SH-SY5Y (cell line): ENCODE data around the gene DENND5B.

Experiments
- GATA2 ChIP-seq: IDR thresholded peaks from 2 replicates; pipeline ENCODE4 v1.6.1; 2011; ENCODE audit warnings: mild to moderate bottlenecking, low read depth, low read length
- GATA3 ChIP-seq: IDR thresholded peaks from 2 replicates; pipeline ENCODE4 v1.6.1; 2011; ENCODE audit warnings: low read depth, mild to moderate bottlenecking, low read length, moderate library complexity

The DENND5B gene

DNA sequence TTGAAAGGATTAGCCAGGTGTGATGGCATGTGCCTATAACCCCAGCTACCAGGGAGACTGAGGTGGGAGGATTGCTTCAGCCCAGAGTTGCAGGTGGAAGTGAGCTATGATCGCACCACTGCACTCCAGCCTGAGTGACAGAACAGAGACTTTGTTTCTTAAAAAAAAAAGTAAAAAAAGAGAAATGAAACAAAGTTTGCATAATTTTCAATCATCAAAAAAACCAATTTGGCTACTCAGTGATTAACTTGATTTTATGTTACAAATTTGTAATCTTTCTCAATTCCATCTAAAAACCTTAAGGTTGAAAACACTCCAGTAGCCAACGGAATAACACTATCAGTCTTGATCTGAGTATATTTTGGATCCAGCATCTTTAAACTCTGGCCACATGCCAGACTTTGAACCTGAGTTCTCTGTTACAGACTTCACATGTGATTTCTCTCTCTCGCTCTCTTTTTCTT is 12.6 kb upstream of the DENND5B start:
- TF ChIP-seq GATA2 = no peak
- TF ChIP-seq GATA3 = no peak

DNA sequence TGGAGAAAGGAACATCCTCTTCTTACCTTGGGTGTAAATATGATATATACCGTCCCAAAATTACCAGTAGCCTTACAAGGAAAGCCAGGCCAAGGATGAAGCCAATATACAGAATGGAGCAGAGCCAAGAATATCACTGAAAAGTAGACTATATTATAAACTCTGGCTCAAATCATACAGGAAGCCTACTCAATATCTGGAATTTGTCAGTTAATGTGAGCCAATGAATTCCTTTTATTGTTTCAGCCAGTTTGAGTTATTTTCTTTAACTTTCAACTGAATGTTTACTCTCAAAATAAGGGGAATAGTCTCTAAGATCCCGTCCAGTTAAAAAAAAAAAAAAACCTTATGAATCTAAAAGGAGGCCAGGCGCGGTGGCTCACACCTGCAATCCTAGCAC is 9.8 kb upstream of the DENND5B start:
- TF ChIP-seq GATA3 = no peak
- no peak for TF ChIP-seq GATA2

DNA sequence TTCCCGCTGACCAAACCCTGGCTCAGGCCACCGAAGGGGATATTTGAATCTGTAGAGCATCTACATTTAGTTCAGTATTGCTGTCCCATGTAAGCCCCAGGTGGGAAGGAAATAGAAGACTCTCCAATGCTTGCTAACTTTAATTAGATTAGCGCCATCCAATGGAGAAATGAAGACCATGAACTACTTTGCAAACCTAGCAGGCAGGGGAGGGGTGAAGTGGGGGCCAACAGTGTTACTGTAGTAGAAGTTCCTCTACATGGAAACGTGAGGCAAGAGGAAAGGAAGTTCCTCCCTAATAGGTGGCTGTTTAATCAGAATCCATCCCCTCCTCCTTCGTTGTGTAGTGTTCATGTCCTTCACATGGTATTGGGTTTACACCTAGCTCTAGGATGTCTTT is 9.3 kb upstream of the DENND5B start:
- no peak for TF ChIP-seq GATA3
- TF ChIP-seq GATA2 = no peak

DNA sequence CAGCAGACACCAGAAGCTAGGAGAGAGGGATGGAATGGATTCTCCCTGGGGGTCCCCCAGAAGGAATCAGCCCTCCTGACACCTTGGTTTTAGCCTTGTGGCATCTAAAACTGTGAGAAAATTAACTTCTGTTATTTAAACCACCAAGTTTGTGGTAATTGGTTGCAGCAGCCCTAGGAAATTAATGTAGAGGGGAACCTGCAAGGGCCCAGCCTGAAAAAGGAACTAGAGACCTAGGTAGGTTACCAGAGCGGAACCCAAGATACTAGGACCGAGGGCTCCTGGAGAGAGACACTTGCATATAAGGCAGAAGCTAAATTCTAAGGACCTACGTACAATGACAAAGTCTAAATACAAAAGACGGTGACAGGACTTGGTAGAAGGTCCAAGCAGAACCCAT is 8.1 kb upstream of the DENND5B start:
- no peak for TF ChIP-seq GATA3
- TF ChIP-seq GATA2 = no peak

DNA sequence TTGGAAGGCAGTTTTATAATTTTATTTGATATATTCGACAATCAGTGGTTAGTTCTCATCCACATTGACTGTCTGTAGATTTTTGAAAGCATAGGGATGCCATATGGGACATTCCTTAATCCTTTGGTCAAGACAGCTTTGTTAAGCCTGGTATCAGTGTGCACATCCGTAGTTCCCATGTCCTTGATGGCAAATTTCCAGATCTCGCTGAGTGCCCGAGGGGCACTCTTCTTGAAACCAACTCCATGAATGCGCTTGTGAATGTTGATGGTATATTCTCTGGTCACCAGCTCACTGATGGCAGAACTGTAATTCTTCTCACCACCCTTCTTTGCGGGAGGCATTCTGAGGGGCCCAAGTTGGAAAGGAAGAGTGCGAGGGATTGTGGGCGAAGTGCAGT is 6.1 kb upstream of the DENND5B start:
- TF ChIP-seq GATA3 = no peak
- TF ChIP-seq GATA2 = no peak

DNA sequence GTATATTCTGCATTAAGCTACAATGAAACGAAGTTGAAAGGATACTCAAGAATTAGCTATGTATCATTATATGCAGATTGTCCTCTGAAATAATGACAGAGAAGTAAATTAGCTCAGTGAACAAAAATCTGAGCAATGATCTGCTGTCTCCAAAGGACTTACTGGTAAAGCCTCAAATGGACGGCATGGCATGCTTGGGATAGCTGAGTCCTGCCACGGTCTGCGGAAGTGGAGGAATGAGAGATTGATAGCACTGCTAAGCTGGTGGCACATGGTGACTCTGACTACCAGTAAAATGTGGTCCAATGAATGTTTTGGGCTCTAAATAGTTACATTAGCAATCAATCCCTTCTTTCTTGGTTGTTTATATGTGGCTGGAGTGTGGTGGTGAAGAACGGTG is 3.7 kb upstream of the DENND5B start:
- TF ChIP-seq GATA3 (no peak), GATA2 (no peak)

DNA sequence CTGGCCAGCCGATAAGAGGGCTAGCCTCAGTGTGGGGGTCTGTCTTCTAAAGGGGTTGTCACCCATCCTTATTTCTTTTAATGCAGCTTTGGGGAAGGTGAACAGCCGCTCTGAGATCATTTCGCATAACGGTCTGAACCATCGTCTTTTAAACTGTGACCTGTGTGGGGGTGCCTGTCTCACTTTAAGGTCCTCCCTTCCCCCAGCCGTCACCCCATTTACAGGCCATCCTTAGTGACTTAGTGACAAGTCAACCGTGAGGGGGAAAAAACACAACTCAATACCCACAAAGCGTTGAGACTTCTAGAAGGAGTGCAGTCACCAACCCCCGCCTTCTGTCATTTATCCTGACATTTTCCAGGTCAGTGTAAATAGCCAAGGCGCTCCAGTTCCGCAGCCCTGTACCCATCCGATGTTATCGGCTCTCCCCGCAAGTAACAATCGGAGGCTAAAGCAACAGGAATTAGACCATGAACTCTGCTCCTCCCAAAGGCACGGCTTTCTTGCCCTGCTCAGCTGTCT is 505 bp upstream of the DENND5B start:
- TF ChIP-seq GATA2 = peak; percentile 91
- TF ChIP-seq GATA3 = peak; percentile 65

DNA sequence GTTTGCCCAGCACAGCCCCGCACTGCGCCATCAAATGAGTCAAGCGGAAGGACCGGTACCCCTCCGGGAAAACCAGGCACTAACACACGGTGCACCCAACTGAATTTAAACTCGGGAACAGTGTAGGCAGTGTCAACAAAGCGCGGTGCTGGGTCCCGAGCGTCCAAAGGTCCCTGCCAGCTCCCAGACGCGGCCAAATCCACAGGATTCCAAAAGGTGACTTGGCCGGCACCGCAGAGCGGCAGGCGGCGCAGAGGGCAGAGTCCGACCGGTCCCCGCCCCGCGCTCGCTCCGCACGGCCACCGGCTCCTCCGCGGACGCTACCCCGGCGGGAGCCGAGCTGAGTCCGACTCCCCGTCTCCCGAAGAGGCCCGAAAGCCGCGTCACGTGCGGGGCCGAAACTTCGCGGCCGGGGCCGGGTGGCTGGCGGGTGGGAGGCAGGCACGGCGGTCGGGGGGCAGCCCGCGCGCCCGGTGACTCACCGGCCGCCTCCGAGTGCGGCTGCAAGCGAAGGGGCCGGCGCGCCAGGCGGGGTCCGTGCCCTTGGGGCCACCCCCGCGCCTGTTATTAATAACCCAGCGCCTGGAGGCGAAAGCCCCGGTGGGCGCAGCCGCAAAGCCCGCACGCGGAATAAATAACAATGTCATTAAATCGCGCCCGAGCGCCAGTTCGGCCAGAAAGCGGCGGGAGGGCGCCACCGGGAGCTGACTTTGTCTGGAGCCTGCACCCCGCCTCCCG is 863 bp downstream of the DENND5B start:
- no peak for TF ChIP-seq GATA3
- TF ChIP-seq GATA2 = no peak

DNA sequence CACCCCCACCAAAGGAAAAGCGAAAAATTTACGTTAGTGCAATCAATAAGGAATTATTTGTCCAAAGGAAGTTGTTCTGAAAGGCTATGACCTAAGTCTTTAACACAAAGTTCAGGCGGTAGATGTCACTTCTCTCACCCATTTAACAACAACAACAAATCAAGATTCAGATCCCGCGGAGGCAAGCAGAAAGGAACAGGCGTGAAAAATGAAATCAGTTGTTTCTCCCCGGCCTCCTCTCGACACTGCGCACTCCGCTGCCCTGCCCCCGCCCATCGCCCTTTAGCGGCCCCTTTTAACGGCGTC is 1.4 kb downstream of the DENND5B start:
- TF ChIP-seq GATA2 (no peak), GATA3 (no peak)

DNA sequence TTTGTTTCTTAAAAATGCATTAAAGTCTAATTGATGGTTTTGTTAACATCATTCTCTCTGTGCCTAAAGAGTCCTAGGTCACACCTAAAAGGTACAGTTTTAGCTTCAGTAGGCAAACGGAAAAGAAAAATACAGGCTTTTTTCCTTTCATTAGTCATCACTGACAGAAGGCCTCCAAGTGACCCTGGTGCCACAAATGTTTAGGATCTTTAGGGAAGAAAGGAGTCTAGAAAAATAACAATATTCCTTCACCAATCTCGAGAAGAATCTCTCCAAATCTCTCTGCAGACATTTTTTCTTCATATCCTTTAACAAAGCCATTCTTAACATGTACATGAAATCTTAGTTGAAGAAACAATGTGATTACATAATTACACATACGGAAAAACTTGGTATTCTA is 2.0 kb downstream of the DENND5B start:
- no peak for TF ChIP-seq GATA2
- no peak for TF ChIP-seq GATA3

DNA sequence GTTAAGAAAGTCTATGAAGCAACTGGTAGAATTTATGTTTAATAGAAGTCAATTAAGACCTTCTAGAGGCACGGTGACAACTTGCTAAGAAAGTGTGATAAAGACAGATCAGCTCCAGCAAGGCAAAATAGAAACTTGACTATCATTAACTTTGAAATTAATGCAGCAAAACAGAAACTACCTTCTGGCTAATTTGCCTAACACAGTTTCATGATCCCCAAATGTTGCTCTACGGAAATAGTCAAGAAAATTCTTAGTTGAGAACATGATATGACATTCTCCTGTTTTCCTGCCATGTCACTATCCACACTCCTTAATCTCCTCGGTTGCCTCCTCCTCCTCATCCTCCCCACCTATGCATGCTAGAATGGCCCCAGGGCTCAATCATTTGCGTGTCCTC is 4.2 kb downstream of the DENND5B start:
- TF ChIP-seq GATA3 = no peak
- TF ChIP-seq GATA2 = no peak

DNA sequence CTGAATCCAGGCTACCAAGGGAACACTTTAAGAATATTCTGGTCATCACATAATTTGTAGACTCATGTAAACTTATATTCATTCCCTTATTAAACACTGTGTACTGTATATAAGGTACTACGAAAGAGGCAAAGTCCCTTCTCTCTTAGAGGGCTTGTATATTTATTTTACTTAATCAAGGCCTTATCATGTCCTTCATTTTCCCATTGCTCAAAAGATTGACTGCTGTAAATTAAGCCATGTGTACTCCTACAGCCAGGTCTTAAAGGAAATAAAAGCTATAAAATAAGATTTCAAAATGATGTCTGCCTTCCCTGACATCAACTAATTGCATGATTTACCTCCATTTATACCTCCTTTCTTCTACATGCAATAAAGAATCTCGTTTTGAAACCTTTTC is 5.0 kb downstream of the DENND5B start:
- TF ChIP-seq GATA3 = no peak
- TF ChIP-seq GATA2 = no peak

DNA sequence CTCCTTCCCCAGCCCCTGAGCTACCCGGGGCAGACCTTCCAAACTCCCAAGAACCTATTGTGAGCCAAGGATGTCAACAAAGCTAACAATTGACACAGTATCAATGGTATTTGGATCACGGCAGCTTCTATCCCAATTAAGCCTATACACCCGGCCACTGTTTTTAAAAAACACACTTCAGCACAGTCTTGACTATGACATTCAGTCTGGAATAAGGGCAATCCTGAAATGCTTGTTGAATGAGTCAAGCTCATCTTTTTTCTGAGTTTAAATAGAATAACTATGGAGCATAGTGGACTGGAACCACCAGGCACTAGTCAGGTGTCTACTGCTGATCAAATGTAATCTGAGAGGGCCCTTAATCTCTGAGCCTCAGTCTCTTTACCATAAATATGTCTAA is 5.7 kb downstream of the DENND5B start:
- TF ChIP-seq GATA3 (no peak), GATA2 (no peak)

DNA sequence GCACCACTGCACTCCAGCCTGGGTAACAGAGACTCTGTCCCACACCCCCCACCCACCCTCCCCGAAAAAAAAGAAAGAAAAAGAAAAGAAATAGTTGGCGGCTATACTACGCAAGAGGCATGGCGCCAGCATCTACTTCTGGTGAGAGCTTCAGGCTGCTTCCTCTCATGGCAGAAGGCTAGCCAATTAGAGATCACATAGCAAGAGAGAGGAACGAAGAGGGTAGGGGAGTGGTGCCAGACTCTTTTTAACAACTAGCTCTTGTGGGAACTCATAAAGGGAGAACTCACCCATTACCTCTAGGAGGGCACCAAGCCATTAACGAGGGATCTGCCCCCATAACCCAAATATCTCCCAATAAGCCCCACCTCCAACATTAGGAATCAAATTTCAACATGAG is 6.2 kb downstream of the DENND5B start:
- TF ChIP-seq GATA3 (no peak), GATA2 (no peak)

DNA sequence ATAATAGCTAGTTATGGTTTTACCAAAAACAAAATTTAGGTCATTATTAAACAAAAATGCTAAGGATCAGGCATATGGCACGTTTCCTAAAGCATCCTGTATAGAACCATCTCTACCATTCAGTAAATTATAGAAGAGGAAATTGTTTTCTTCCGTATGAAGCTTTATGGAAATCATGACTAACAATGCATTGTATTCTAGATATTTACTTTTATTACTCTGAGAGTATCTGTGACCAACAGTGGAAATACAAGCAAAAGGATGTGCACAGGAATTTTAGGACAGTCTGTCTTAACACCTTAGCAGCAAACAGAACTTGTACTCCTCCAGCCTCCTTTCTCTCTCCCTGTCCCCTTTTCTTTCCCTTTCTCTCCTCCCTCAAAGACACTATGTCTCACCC is 7.1 kb downstream of the DENND5B start:
- TF ChIP-seq GATA2 = no peak
- TF ChIP-seq GATA3 = no peak

DNA sequence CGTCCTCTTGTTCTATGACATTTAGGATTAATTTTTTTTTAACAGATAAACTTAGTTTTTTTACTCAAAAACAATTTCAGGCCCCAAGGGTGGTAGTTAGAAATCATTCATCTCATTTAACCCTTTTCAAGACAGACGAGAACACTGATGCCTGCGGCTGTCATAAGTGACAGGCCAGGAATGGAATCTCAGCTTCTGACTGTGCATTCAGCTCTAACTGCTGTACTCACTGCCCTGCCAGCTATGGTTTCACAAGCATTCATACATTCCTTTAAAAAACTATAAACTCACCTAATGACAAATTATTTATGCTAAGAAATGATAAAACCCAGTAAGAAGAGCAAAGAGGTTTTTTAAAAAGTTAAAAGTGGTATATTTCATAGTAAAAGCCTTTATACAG is 8.8 kb downstream of the DENND5B start:
- TF ChIP-seq GATA3 = no peak
- TF ChIP-seq GATA2 = no peak
